ENCODE measurements around the gene PLA2G6. TPM values are rescaled to one million over a fixed set of nuclear protein-coding genes. Genes with fewer than 3 reads are reported as not detected.
A peak's percentile ranks its signal among the peaks of the same experiment; 100 is the strongest.
"Not testable (repeated sequence)": the region's sequence is repeated elsewhere in the genome, so short reads cannot be mapped to it uniquely, and the experiment has no call there.

PLA2G6 gene
- total and polyA plus RNA-seq, 2 experiments from 2014 or later: 5.5 to 6.5 TPM

DNA sequence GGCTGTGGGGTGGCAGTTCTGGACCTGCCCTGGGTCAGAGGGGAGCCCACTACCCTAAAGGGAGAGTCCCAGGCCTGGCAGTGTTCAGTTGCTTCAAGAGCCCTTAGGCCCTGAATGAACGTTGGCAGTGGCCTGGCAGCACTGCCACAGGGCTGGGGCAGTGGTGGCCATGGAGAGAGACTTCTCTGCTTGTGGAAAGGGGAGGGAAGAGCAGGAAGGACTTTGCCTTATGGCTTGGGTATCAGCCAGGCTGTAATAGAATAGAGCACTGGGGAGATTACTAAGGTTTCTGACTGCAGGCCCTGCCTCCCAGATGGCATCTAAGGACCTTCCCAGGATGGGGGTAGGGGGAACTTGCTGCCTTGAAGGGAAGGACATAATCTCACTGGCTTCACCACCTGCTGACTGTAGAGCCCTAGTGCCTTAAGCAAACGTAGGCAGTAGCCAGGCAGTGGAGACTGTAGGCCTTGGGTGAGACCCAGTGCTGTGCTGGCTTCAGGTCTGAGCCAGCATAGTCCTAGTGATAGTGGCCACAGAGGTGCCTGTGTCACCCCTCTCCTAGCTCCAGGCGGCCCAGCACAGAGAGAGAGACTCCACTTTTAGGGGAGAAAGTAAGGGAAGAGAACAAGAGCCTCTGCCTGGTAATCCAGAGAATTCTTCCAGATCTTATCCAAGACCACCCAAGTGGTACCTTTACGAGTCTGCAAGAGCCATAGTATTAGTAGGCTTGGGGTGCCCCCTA is 27.6 kb downstream of the PLA2G6 start:
- in situ Hi-C loops (cut with MboI): no loop called here
- no peaks in the 10 kb centered on the region for H3K4me1 ChIP-seq (ENCODE audit: insufficient read depth)
- no peaks in the 10 kb centered on the region for H3K9me3 ChIP-seq (ENCODE audit: low read depth)
- H2AFZ ChIP-seq: no peak overlapping the region
- H3K36me3 ChIP-seq (ENCODE audit: low read depth): no peaks in the 10 kb centered on the region
- no peak overlapping the region for H3K27ac ChIP-seq
- H3K4me3 ChIP-seq: no peak overlapping the region
- H3K79me2 ChIP-seq (ENCODE audit: insufficient read depth): no peaks in the 10 kb centered on the region
- no peaks in the 10 kb centered on the region for H4K20me1 ChIP-seq (ENCODE audit: insufficient read depth)
- DNase-seq: no peak
- TF ChIP-seq EZH2phosphoT487 (IDR thresholded peaks at IDR 0.05; ENCODE audit: insufficient read depth, low read depth) (no peak), EZH2 (IDR thresholded peaks at IDR 0.05; ENCODE audit: insufficient read depth, poor library complexity, severe bottlenecking) (no peak)
- H3K9me2 ChIP-seq (ENCODE audit: insufficient read depth): no peaks in the 10 kb centered on the region
- no peak overlapping the region for H3K9ac ChIP-seq
- no peak overlapping the region for H3K4me2 ChIP-seq (ENCODE audit: unreplicated experiment)
- H3K27me3 ChIP-seq (replicated peaks; ENCODE audit: insufficient read depth): no peaks in the 10 kb centered on the region
- 60 to 61% methylated on average over 4 of the region's 4 CpGs for WGBS, 2 experiments (ENCODE audit: low coverage in 1 of 2, low lambda C conversion rate in 2 of 2, missing lambda C conversion rate in 2 of 2)
- H3F3A ChIP-seq (ENCODE audit: insufficient read depth): no peaks in the 10 kb centered on the region

GRCh38 chr22:38151126-38151500 is 30.5 kb downstream of the PLA2G6 start:
- peaks cover under 1% of the 10 kb centered on the region; the same call in 1 of the 2 replicates for H3K4me1 ChIP-seq (ENCODE audit: insufficient read depth)
- in situ Hi-C loops (cut with MboI): no loop called here

GRCh38 chr22:38148245-38148644 is 33.4 kb downstream of the PLA2G6 start:
- no peak overlapping the region for H2AFZ ChIP-seq
- H3K27me3 ChIP-seq (replicated peaks; ENCODE audit: insufficient read depth): no peaks in the 10 kb centered on the region
- 85 to 86% methylated on average over 5 of the region's 5 CpGs for WGBS, 2 experiments (ENCODE audit: low coverage in 1 of 2, low lambda C conversion rate in 2 of 2, missing lambda C conversion rate in 2 of 2)
- no peak overlapping the region for H3K27ac ChIP-seq
- H3K9me2 ChIP-seq (ENCODE audit: insufficient read depth): no peaks in the 10 kb centered on the region
- peaks cover 4% of the 10 kb centered on the region; the same call in 1 of the 2 replicates for H3K4me1 ChIP-seq (ENCODE audit: insufficient read depth)
- H3K79me2 ChIP-seq (ENCODE audit: insufficient read depth): no peaks in the 10 kb centered on the region
- H3K4me3 ChIP-seq: no peak overlapping the region
- no peaks in the 10 kb centered on the region for H4K20me1 ChIP-seq (ENCODE audit: insufficient read depth)
- TF ChIP-seq EZH2phosphoT487 (IDR thresholded peaks at IDR 0.05; ENCODE audit: insufficient read depth, low read depth) (no peak), EZH2 (IDR thresholded peaks at IDR 0.05; ENCODE audit: insufficient read depth, poor library complexity, severe bottlenecking) (no peak)
- H3K9ac ChIP-seq: no peak overlapping the region
- peak; percentile 45 for DNase-seq
- no peaks in the 10 kb centered on the region for H3K36me3 ChIP-seq (ENCODE audit: low read depth)
- in situ Hi-C loops (cut with MboI): no loop called here
- no peaks in the 10 kb centered on the region for H3K9me3 ChIP-seq (ENCODE audit: low read depth)
- H3F3A ChIP-seq (ENCODE audit: insufficient read depth): no peaks in the 10 kb centered on the region
- H3K4me2 ChIP-seq (ENCODE audit: unreplicated experiment): no peak overlapping the region

More at GRCh38 chr22:38151126-38151500, 30.5 kb downstream of the PLA2G6 start:
- 78 to 82% methylated on average over 8 of the region's 8 CpGs for whole genome bisulfite sequencing, 2 experiments (ENCODE audit: low coverage in 1 of 2, low lambda C conversion rate in 2 of 2, missing lambda C conversion rate in 2 of 2)
- DNase-seq: no peak
- no peak overlapping the region for H3K9ac ChIP-seq
- TF ChIP-seq EZH2 (IDR thresholded peaks at IDR 0.05; ENCODE audit: insufficient read depth, poor library complexity, severe bottlenecking): no peak
- no peak for TF ChIP-seq EZH2phosphoT487 (IDR thresholded peaks at IDR 0.05; ENCODE audit: insufficient read depth, low read depth)
- H3K79me2 ChIP-seq (ENCODE audit: insufficient read depth): no peaks in the 10 kb centered on the region
- no peaks in the 10 kb centered on the region for H3K9me2 ChIP-seq (ENCODE audit: insufficient read depth)
- no peaks in the 10 kb centered on the region for H3K36me3 ChIP-seq (ENCODE audit: low read depth)
- no peaks in the 10 kb centered on the region for H4K20me1 ChIP-seq (ENCODE audit: insufficient read depth)
- H3F3A ChIP-seq (ENCODE audit: insufficient read depth): no peaks in the 10 kb centered on the region
- H3K4me2 ChIP-seq (ENCODE audit: unreplicated experiment): no peak overlapping the region
- H3K9me3 ChIP-seq (ENCODE audit: low read depth): no peaks in the 10 kb centered on the region
- no peak overlapping the region for H3K4me3 ChIP-seq
- no peak overlapping the region for H2AFZ ChIP-seq
- H3K27ac ChIP-seq: no peak overlapping the region
- no peaks in the 10 kb centered on the region for H3K27me3 ChIP-seq (replicated peaks; ENCODE audit: insufficient read depth)

GRCh38 chr22:38146166-38146565 is 35.5 kb downstream of the PLA2G6 start:
- H3K27me3 ChIP-seq (replicated peaks; ENCODE audit: insufficient read depth); H4K20me1 ChIP-seq (ENCODE audit: insufficient read depth); H3K9me3 ChIP-seq (ENCODE audit: low read depth); H3K79me2 ChIP-seq (ENCODE audit: insufficient read depth); in situ Hi-C loops (cut with MboI); H3K36me3 ChIP-seq (ENCODE audit: low read depth); H3K4me1 ChIP-seq (ENCODE audit: insufficient read depth); H3K4me3 ChIP-seq; H3K4me2 ChIP-seq (ENCODE audit: unreplicated experiment); H3K9ac ChIP-seq; H2AFZ ChIP-seq; DNase-seq; H3K27ac ChIP-seq; H3F3A ChIP-seq (ENCODE audit: insufficient read depth); H3K9me2 ChIP-seq (ENCODE audit: insufficient read depth): not testable (repeated sequence)
- 75 to 81% methylated on average over 3 of the region's 3 CpGs for WGBS, 2 experiments (ENCODE audit: low coverage in 1 of 2, low lambda C conversion rate in 2 of 2, missing lambda C conversion rate in 2 of 2)

All from GM23248 (cell line).